Measurements from ENCODE around the gene SETD1A.
A peak's percentile ranks its signal among the peaks of the same experiment; 100 is the strongest.

Gene SETD1A

GRCh38 chr16:30980434-30980833 is 22.9 kb downstream of the SETD1A start:
- DNase-seq (ENCODE audit: low read depth in 2 of 3, low spot score in 1 of 3) = no peak

GRCh38 chr16:30980959-30981358 is 23.4 kb downstream of the SETD1A start:
- DNase-seq (ENCODE audit: low read depth in 2 of 3, low spot score in 1 of 3) = no peak

- DNase-seq (ENCODE audit: low read depth in 2 of 3, low spot score in 1 of 3) = no peak
These were observed 25.2 kb downstream of the SETD1A start for GRCh38 chr16:30982548-30983288.

GRCh38 chr16:30983289-30983889 is 25.8 kb downstream of the SETD1A start:
- no peak for DNase-seq (ENCODE audit: low read depth in 2 of 3, low spot score in 1 of 3)

- no peak for DNase-seq (ENCODE audit: low read depth in 2 of 3, low spot score in 1 of 3)
These were observed 26.5 kb downstream of the SETD1A start for GRCh38 chr16:30983898-30984610.

GRCh38 chr16:30984669-30985400 is 27.3 kb downstream of the SETD1A start, which contains the start of gene HSD3B7:
HSD3B7 (plus strand) TSS chr16:30985207; CDS start chr16:30985659, 452 bp downstream.
- DNase-seq (ENCODE audit: low read depth in 2 of 3, low spot score in 1 of 3) = peak; percentile 66 to 85 (median 78)

GRCh38 chr16:30985401-30986128 is 28.0 kb downstream of the SETD1A start:
- DNase-seq (ENCODE audit: low read depth in 2 of 3, low spot score in 1 of 3) = no peak

GRCh38 chr16:30986129-30986991 is 28.8 kb downstream of the SETD1A start:
- no peak for DNase-seq (ENCODE audit: low read depth in 2 of 3, low spot score in 1 of 3)

- DNase-seq (ENCODE audit: low read depth in 2 of 3, low spot score in 1 of 3) = no peak
These were observed 30.1 kb downstream of the SETD1A start for GRCh38 chr16:30987581-30988190.

- no peak for DNase-seq (ENCODE audit: low read depth in 2 of 3, low spot score in 1 of 3)
These were observed 32.0 kb downstream of the SETD1A start for GRCh38 chr16:30989469-30990047.

- no peak for DNase-seq (ENCODE audit: low read depth in 2 of 3, low spot score in 1 of 3)
These were observed 32.6 kb downstream of the SETD1A start for GRCh38 chr16:30990105-30990504.

GRCh38 chr16:30991052-30991451 is 33.5 kb downstream of the SETD1A start:
- DNase-seq (ENCODE audit: low read depth in 2 of 3, low spot score in 1 of 3) = no peak

GRCh38 chr16:30992276-30992780 is 34.8 kb downstream of the SETD1A start:
- no peak for DNase-seq (ENCODE audit: low read depth in 2 of 3, low spot score in 1 of 3)

GRCh38 chr16:30992931-30993816 is 35.6 kb downstream of the SETD1A start:
- no peak for DNase-seq (ENCODE audit: low read depth in 2 of 3, low spot score in 1 of 3)

- DNase-seq (ENCODE audit: low read depth in 2 of 3, low spot score in 1 of 3) = no peak
These were observed 38.4 kb downstream of the SETD1A start for GRCh38 chr16:30995927-30996323.

GRCh38 chr16:30996324-30996984 is 38.9 kb downstream of the SETD1A start:
- DNase-seq (ENCODE audit: low read depth in 2 of 3, low spot score in 1 of 3) = no peak

All from stimulated activated CD4-positive, alpha-beta T cell treated with anti-CD3 and anti-CD28 coated beads, Interleukin-12 subunit alpha, Interleukin-12 subunit beta, amount 100 ng/mL, for 48 hours (primary cell).